Stimulated activated CD4-positive, alpha-beta T cell treated with anti-CD3 and anti-CD28 coated beads, TNF-alpha, amount 100 ng/mL, for 1 hour (primary cell): Measurements from ENCODE around the gene NUDCD2.
"Not testable (repeated sequence)": the region's sequence is repeated elsewhere in the genome, so short reads cannot be mapped to it uniquely, and the experiment has no call there.

Experiments
- DNase-seq, 3 donors: peaks; one replicate each; pipeline ENCODE4 v3.0.0-alpha.2; 2020; ENCODE audit warnings: low read depth in 3 of 3, low spot score in 1 of 3

The NUDCD2 gene

DNA sequence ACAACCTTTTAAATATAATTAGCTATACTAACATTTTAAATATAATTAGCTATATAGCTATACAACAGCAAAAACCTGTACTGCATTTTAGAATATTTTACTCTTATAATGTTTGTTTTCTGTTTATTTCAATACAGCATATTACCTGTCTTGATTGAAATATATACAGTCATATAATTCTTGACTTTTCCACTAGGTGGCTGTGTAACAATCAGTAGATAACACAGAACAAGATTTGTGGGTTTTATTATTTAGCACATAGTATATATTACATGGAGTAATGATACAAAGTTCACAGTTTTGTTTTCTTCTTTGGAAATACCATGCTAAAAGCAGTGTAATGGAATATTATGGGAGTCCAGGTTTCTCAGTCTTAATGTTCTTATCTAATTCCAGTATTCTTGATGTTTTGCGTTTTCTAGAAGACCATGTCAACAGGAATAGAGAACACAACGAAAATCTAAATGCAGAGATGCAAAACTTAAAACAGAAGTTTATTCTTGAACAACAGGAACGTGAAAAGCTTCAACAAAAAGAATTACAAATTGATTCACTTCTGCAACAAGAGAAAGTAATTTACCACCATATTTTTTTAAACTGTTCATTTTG lies 13.8 kb upstream of the NUDCD2 start:
- DNase-seq = no peak

DNA sequence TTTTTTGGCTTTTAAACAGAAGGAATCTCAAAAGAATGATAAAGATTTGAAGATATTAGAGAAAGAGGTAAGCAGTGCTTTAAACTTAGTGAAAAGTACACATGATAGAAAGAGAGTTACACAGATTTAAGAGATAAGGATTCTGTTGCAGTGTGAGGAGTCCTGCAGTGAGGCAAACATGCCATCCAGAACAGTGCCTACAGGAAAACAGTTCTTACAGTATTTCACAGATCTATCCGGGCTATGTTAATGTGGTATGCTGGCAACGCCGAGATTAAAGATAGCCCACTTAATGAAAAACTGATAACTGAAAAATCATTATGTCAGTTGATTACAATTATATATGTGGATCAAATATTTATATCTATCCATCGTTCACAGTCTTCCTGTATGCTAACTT lies 7.8 kb upstream of the NUDCD2 start:
- no peak for DNase-seq

DNA sequence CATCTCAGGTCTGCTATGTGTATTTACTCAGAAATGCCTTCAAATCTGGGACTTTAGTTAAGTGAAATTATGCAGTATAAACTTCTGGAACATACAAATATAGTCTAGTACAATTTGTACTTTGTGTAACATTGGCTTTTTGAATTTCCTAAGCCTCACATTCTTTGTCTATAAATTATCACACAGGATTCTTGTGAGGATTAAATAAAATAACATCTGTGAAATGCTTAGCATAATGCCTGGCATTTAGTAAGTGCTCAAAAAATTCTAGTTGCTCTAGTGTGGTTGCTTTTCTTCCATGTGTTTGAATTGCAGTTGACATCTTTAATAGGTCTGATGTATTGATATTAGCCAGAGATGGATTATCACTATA lies 3.1 kb upstream of the NUDCD2 start:
- DNase-seq = no peak

DNA sequence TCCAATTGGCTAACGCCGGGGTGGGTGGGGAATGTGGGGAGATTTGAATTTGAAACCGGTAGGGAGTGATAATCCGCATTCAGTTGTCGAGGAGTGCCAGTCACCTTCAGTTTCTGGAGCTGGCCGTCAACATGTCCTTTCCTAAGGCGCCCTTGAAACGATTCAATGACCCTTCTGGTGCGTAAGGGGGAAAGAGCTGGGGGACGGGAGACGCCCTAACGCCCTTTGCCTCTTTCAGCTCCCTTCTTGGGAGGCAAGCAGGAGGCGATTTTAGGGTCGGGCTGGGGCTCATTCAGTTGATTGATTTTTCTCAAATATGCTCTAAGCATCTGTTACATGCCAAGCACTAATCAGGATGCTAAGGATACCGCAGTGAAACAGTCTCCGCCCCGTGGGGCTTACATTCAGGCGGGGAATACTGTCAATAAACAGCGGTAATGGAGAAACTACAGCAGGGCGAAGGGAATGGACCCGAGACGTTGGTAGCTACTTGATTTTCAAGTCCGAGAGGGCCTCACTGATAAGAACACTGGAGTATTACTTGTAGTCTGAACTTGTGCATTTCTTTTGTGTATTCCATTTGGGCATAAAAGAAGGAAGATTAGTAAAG lies 765 bp upstream of the NUDCD2 start, which contains the start of gene HMMR:
HMMR (plus strand) TSS at position 71 of the 610 bp plus-strand sequence; CDS start at position 132, 61 bp downstream.
- DNase-seq = no peak

DNA sequence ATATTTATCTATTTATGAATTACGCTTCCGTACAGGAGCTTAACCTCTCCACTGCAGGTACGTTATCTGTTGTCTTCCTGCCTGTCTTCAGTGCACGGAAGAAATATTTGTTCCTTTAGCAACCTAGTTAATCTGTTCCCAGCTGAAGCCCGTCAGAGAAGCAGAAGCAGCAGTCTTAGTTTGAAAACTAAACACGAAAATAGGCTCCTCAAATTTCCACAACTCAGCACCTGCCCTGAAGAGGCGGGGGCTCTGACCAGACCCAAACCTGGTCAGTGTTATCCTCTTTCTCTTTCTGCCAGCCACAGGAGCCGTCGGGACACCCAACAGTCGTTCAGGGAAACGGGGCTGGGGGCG lies 462 bp downstream of the NUDCD2 start:
- no peak for DNase-seq

DNA sequence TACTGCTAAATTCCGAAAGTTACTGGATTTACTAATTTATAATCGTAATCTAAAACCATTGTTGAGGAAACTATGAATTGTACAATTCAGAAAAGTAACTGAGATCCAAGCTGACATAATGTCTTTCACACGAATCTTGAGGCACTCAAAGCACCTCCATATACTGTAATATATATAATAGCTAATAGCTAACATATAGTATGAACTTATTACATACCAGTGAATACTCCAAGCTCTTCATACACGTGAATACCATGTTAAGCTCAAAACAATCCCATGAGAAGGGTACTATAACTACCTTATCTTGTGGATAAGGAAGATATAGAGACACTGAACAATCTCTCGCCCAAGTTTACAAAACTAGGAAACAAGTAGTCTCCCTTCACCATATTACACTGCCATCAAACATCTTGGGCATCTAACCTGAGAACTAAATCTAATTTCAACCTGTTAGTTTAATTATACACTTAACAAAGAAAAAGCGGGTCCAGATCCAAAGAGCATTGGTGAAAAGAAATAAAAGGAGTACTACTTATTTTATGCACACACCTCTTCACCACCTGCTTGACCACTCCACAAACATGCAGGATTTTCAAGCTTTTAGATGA lies 1.0 kb downstream of the NUDCD2 start:
- DNase-seq = no peak

DNA sequence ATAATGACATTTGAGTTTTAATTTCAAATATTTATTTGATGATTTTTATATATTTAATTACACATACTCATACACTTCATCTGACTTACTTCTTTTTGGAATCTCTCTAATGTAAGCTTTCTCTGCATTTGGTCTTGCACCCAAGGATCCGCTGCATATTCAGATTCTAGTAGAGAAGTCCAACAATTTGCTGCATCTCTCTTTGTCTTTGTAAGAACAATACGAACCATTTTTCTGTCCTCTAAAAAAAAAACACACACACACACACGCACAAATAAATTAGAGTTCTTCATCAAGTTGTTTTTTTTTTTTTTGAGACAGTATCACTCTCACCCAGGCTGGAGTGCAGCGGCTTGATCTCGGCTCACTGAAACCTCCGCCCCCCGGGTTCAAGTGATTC lies 3.1 kb downstream of the NUDCD2 start:
- DNase-seq = no peak

DNA sequence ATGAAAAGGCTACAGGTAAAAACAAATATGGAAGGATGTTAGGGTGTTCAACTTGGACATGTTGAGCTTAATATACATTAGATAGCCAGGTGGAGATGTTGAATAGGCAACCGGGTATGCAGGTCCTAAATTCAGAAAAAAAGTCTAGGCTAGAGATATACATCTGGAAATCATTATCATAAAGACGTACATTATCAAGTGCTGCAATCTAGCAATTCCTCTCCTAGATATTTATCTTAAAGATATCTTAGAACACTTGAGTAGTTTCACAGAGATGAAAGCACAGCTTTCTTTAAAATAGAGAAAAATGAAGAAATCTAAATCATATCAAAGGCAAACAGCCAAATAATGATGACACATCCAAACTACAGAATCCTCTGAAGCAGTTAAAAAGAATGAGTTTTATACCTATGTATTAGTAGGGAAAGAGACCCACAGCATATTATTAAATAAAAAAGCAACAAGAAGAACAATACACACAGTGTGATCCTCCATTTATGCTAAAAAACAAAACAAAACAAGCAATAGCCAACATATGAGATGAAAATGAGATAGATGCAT lies 3.8 kb downstream of the NUDCD2 start:
- no peak for DNase-seq

DNA sequence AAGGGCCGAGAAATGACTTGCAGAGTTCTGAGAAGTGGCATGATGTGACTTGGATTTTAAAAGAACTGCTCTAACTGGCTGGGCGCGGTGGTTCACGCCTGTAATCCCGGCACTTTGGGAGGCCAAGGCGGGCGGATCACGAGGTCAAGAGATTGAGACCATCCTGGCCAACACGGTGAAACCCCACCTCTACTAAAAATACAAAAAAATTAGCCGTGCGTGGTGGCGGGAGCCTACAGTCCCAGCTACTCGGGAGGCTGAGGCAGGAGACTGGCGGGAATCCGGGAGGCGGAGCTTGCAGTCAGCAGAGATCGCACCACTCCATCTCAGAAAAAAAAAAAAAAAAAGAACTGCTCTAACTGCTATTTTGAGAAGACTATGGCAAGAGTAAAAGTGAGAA lies 4.5 kb downstream of the NUDCD2 start:
- DNase-seq = not testable (repeated sequence)

DNA sequence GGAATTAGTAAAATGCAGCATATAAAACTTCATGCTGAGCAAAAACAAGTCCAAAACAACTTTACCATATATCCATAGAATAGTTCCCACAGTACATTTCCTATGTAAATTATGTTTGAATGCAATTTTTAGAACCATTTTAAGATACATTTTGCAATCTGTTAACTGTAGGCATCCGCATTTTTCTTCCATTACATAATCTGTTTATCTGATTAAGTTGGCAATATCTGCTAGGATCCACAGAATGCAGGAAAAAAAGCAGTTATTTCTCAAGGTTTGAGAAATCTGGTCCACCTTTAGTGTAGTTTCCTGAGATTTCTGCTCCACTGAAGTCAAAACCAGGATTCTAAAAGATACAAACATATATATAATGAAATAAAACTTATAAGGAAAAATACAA lies 6.2 kb downstream of the NUDCD2 start:
- no peak for DNase-seq

DNA sequence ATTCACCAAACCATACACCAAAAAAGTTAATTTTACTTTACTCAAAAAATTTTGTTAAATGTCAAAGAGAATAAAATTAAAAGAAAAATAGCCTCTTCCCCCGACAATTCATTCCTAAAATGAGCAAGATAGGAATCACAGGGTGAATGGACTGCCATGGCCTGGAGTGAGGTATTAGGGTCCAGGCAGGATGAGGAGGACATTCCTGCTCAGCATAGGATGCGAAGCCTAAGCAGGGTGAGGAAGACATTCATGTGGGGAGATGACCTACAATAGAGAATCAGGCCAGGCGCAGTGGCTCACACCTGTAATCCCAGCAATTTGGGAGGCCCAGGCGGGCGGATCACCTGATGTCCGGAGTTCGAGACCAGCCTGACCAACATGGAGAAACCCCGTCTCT lies 8.4 kb downstream of the NUDCD2 start:
- no peak for DNase-seq

DNA sequence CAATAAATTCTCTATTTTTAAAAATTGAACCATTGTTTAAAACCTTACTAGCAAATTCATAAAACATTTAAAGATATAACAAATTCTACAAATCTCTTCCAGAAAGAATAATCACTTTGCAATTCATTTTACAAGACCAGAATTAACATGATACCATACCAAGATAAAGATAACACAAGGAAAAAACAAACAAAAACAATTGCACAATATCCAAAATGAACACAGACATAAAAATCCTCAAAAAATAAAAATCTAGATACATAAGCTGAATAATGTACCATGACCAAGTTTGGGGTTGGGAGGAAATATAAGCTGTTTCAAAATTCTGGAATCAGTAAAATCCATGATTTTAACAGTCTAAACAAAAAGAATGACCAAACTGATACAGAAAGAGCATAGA lies 11.4 kb downstream of the NUDCD2 start:
- no peak for DNase-seq

DNA sequence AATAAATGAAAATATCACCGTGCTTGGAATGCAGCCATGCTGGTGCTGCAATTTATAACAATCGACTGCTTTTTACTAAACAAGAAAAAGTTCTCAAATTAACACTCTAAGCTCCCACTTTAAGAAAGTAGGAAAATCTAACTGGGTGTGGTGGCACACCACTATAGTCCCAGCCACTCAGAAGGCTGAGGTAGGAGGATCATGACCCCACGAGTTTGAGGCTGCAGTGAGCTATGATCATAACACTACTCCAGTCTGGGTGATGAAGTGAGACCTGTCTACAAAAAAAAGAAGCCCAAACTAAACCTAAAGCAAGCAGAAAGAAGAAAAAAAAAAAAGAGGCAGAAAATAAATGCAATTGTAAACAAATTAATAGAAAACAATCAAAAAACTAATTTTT lies 12.0 kb downstream of the NUDCD2 start:
- DNase-seq = no peak

DNA sequence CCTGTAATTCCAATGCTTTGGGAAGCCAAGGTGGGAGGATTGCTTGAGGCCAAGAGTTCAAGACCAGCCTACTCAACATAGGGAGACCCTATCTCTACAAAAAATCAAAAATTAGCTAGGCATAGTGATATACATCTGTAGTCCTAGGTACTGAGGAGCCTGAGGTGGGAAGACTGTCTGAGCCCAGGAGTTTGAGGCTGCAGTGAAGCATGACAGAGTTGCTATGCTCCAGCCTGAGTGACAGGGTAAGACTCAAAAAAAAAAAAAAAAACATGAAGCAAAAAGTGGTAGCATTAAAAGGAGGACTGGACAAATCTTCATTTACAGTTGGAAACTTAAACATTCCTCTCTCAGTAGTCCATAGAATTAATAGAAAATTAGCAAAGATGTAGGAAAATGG lies 12.7 kb downstream of the NUDCD2 start:
- DNase-seq = no peak

DNA sequence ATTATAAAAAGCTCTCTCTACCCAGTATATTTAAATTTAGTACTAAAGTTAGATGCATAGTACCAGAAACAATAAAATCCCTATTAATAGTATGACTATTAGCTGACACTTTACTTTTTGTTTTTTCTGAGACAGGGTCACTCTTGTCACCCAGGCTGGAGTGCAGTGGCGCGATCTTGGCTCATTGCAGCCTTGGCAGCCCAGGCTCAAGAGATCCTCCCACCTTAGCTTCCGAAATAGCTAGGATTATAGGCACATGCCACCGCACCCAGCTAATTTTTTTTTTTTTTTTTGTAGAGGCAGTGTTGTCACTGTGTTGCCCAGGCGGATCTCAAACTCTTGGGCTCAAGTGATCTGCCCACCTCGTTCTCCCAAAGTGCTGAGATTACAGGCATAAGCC lies 14.6 kb downstream of the NUDCD2 start:
- DNase-seq = no peak

DNA sequence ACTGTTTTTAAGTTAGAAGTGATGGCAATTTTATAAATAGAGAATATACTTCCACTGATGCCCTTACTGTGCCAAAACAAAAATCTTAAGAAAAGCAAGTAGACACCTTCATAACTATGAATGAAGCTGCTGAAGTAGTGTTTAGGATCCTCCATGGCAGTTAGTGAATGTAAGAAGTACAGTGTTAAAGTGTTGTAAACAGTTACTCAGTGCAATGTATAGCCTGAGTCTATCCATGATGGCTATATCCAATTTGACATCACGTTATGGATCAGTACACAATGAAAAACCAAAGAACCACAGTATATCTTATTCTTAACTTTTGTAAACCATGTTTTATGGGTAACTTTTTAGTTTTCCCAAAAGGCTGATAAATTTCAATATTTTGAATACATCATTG lies 15.4 kb downstream of the NUDCD2 start:
- no peak for DNase-seq

DNA sequence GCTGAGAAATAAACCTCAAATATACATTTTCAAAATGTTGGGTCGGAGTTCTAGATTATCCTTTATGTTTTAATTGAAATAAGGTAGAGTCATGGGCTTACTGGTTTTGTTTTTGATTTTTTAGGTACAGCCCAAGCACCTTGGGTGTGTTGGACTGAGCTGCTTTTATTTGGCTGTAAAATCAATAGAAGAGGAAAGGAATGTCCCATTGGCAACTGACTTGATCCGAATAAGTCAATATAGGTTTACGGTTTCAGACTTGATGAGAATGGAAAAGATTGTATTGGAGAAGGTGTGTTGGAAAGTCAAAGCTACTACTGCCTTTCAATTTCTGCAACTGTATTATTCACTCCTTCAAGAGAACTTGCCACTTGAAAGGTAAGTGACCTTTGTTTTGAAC lies 18.9 kb downstream of the NUDCD2 start:
- DNase-seq = no peak

DNA sequence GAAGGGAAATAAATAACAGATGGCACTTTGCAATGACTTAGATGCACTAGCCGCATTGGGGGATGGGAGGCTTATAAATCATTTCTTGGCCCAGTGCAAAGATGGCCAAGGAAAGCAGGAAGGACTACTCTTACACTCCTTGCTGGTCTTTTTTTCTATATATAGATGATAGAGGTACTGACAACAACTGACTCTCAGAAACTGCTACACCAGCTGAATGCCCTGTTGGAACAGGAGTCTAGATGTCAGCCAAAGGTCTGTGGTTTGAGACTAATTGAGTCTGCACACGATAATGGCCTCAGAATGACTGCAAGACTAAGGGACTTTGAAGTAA lies 20.8 kb downstream of the NUDCD2 start:
- no peak for DNase-seq

DNA sequence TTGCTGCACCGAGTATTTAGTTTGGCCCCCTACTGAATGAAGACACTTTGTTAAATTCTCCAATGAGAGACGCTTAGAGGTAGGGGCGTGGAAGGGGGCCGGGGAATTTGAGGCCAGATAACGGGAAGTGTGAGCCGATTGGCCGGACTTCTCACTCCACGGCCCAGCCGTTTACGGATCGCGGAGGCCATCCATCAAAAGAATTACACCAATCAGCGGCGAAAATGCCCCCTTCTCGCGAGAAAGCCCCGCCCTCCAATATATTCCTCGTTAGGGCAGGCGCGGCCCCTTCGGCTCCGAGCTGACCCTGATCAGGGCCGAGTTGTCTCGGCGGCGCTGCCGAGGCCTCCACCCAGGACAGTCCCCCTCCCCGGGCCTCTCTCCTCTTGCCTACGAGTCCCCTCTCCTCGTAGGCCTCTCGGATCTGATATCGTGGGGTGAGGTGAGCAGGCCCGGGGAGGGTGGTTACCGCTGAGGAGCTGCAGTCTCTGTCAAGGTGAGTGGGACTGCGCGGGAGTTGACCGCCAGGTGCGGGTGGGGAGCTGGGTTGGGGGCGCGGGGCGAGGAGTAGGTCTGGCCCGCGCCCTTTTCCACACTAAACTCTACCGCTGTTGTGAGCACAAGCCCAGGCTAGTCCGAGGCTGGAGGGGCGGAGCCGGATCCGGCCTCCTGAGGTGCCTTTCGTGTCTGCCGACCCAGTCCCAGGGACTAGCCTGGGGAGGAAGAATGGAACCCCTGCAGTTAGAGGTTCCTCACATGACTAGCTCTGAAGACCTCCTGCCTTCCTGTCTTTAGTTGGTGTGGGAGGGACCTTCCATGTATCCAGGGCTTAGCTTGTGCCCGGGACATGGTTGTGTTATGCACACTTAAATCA lies 22.4 kb downstream of the NUDCD2 start, which contains the start of gene CCNG1:
CCNG1 (plus strand) TSS at position 287 of the 874 bp plus-strand sequence. CDS start 1,662 bp downstream, outside the sequence.
- DNase-seq = peak; percentile 63 to 71 (median 67)

DNA sequence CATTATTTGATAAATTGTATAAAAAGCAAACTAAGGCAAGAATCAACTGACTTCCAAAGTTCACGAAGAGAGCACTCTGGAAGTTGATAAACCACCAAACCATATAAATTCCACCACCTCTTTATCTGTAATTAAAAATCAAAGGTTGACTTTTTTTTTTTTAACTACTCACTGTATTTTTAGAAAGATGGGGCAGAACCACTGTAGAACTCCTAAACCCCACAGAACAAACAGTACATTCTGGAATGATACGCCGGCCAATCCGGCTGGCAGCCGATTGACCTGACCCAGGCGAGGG lies 22.9 kb downstream of the NUDCD2 start:
- DNase-seq = no peak

DNA sequence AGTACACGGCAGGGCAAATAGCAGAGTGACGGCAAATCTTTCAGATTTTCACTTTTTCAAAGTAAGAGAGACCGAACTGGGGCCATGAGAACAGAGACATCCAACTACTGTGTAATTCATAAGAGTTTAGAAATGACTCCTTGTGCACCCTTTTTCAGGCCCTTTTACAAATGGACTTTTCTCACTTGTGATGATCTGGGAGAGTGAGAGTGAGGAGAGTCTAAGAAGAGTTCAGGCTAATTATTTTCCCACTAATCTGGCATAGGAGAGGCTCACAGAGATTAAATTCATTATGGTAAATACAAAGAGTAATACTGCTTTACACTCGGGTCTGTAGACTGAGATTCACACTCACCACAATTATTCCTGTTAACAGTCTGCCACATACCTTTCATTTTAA lies 23.4 kb downstream of the NUDCD2 start:
- DNase-seq = no peak

DNA sequence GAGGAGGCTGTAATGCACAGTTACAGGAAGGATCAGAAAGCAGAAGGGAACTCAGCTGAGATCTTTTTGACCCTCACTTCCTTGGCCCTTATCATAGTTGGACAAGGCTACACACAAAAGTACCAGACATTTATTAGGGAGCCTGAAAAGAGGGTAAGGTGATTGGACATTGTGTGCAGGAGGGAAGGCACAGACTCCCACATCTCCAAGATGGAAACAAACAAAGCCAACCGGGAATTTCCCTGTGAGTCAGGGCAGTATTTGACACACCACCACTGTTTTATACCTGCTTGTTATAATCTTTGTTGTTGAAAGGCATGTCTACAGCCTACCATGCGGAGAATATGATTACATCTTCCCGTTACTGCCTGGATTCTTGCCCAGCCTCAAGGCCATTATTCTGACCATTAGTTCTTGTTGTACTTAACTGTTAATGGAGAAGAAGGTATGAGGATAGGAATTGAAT lies 25.5 kb downstream of the NUDCD2 start:
- no peak for DNase-seq
